ENCODE measurements around the gene FXYD4. TPM values are rescaled to one million over a fixed set of nuclear protein-coding genes. Genes with fewer than 3 reads are reported as not detected.

The FXYD4 gene
- total and polyA plus RNA-seq, 2 of the 8 experiments (the other 6 are each of a cell fraction or from before 2014, with no cell fraction given) = not detected

DNA sequence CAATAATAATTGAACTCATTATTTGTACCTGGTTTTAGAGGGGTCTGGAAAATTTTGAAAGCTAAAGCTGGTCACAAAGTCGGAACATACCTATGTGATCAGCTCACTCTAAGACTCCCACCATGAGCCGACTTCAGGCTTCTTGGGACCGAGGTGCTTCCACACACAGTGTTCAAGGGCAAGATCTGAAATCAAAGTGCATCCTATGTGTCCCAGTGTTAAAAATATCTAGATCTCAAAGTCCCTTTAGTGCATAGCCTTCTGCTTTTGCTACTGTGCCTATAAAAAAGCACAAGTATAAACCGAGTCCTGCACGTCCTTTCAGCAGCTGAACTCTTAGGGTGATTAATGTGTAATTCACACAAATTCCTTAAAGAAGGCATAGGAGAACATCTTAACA lies 43.5 kb upstream of the FXYD4 start:
- no peak overlapping the region for H2BK15ac ChIP-seq (ENCODE audit: low read length)
- H2BK20ac ChIP-seq (ENCODE audit: low read length) = no peak overlapping the region
- H3K27me3 ChIP-seq (replicated peaks in 1 of 4; ENCODE audit: control insufficient read depth in 3 of 4, extremely low read depth in 1 of 4, insufficient read depth in 3 of 4, low read length in 3 of 4) = no peaks in the 10 kb centered on the region
- no peak overlapping the region for H3K4me3 ChIP-seq (ENCODE audit: extremely low read depth in 1 of 4, insufficient read depth in 2 of 4, low read depth in 3 of 4, low read length in 4 of 4)
- H3K4me2 ChIP-seq (ENCODE audit: insufficient read depth in 1 of 2, low read depth in 2 of 2, low read length in 2 of 2) = no peak overlapping the region
- no peak overlapping the region for H4K91ac ChIP-seq (replicated peaks; ENCODE audit: insufficient read length, low read length)
- ChIA-PET CTCF (ENCODE audit: partially characterized antibody) (interaction anchor here (0.7 to 2.5 kb wide), 7 partner anchors 9 to 123 kb away, joined by 3 to 8 read pairs (median 4); no protein-coding TSS in a partner anchor), POLR2A (ENCODE audit: partially characterized antibody) (interaction anchor here (1.2 kb wide), 1 partner anchor 68 kb away, joined by 3 read pairs; no protein-coding TSS in a partner anchor)
- no peak overlapping the region for H3K56ac ChIP-seq (replicated peaks; ENCODE audit: insufficient read length, low read depth, low read length)
- H3K79me1 ChIP-seq (ENCODE audit: low read depth, low read length) = no peaks in the 10 kb centered on the region
- no peak overlapping the region for H3K9ac ChIP-seq (replicated peaks in 1 of 4; ENCODE audit: extremely low read depth in 1 of 4, low read depth in 3 of 4, low read length in 3 of 4)
- H4K5ac ChIP-seq (ENCODE audit: insufficient read length, low read depth, low read length) = no peak overlapping the region
- peaks cover 0 to 13% of the 10 kb centered on the region in 2 experiments; a peak in 1 of 4 replicates for H3K9me3 ChIP-seq (ENCODE audit: insufficient read depth in 2 of 2, low read depth in 1 of 2, low read length in 1 of 2)
- H2AFZ ChIP-seq (ENCODE audit: low read length) = no peak overlapping the region
- no peak overlapping the region for H2BK120ac ChIP-seq (replicated peaks; ENCODE audit: low read depth, low read length)
- H3K79me2 ChIP-seq (ENCODE audit: control insufficient read depth in 1 of 2, insufficient read depth in 2 of 2, low read length in 2 of 2) = no peaks in the 10 kb centered on the region
- H3K14ac ChIP-seq (ENCODE audit: insufficient read length) = no peak overlapping the region
- H3K18ac ChIP-seq (ENCODE audit: extremely low read depth, low read length) = no peak overlapping the region
- H3K4ac ChIP-seq (replicated peaks; ENCODE audit: insufficient read length, low read depth, low read length) = no peak overlapping the region
- no peak overlapping the region for H3K27ac ChIP-seq (ENCODE audit: low read depth, low read length)
- H2BK12ac ChIP-seq (ENCODE audit: low read depth, low read length) = no peak overlapping the region
- no peaks in the 10 kb centered on the region for H4K20me1 ChIP-seq (replicated peaks in 1 of 2; ENCODE audit: control insufficient read depth in 1 of 2, insufficient read depth in 2 of 2, low read length in 2 of 2)
- peaks cover 2% of the 10 kb centered on the region; the same call in 1 of the 2 replicates for H3K23me2 ChIP-seq (ENCODE audit: low read depth, low read length)
- H3K4me1 ChIP-seq (replicated peaks in 1 of 4; ENCODE audit: control insufficient read depth in 3 of 4, insufficient read depth in 4 of 4, low read length in 3 of 4) = peaks cover 0 to 3% (median under 1%) of the 10 kb centered on the region in 4 experiments; a peak in 2 of 7 replicates
- no peak overlapping the region for H2BK5ac ChIP-seq (ENCODE audit: low read depth, low read length)
- no peak overlapping the region for H3K23ac ChIP-seq (ENCODE audit: insufficient read length)
- no peak overlapping the region for H4K8ac ChIP-seq (ENCODE audit: extremely low read depth, insufficient read depth, low read length)
- DNase-seq (ENCODE audit: low read depth in 1 of 2, low spot score in 2 of 2) = no peak
- 82% methylated on average over 5 of the region's 5 CpGs; no CpG with 5 or more reads in 1 of the 2 experiments for WGBS, 2 experiments (ENCODE audit: extremely low coverage in 1 of 2, insufficient coverage in 1 of 2, insufficient read length in 1 of 2, insufficient replicate concordance in 2 of 2, low coverage in 1 of 2, low lambda C conversion rate in 2 of 2, missing lambda C conversion rate in 1 of 2)
- FAIRE-seq = no peak
- H2AK5ac ChIP-seq (ENCODE audit: low read depth, low read length) = no peak overlapping the region
- H3K36me3 ChIP-seq (ENCODE audit: control insufficient read depth in 2 of 4, insufficient read depth in 4 of 4, low read length in 3 of 4) = no peaks in the 10 kb centered on the region
- TF ChIP-seq YY1 (IDR thresholded peaks at IDR 0.05; ENCODE audit: low read depth, low read length) (no peak), RNF2 (IDR thresholded peaks at IDR 0.05; ENCODE audit: borderline replicate concordance, low read depth, low read length, missing control alignments, poor library complexity, severe bottlenecking) (no peak), ASH2L (IDR thresholded peaks at IDR 0.05; ENCODE audit: low read length) (no peak), BRCA1 (IDR thresholded peaks at IDR 0.05; ENCODE audit: low read depth, low read length) (no peak), CHD1 (IDR thresholded peaks at IDR 0.05; ENCODE audit: low read depth, low read length) (no peak), POLR2AphosphoS5 (IDR thresholded peaks at IDR 0.05; ENCODE audit: low read depth, low read length) (no peak), RBBP5 (IDR thresholded peaks at IDR 0.05; ENCODE audit: borderline replicate concordance, low read depth, low read length) (no peak), JUND (IDR thresholded peaks at IDR 0.05; ENCODE audit: low read length) (no peak), KDM5A (IDR thresholded peaks at IDR 0.05; ENCODE audit: low read length) (no peak)

All from H1 (cell line).